Measurements from ENCODE around the gene KIRREL3.

KIRREL3 gene

GRCh38 chr11:126451211-126451802 lies 549.3 kb downstream of the KIRREL3 start:
- no peak overlapping the region for H3K27ac ChIP-seq
- TF ChIP-seq CTCF (conservative IDR thresholded peaks at IDR 0.05): no peak

DNA sequence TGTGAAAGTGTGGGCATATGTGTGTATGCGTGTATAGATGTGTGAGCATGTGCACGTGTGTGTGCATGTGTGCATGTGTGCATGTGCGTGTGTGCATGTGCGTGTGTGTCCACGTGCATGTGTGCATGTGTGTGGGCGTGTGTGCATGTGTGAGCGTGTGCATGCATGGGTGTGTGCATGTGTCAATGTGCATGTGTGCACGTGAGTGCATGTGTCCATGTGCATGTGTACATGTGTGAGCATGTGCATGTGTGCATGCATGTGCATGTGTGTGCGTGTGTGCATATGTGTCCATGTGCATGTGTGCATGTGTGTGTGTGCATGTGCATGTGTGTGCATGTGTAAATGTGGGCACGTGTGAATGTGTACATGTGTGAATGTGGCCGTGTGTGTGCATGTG lies 549.8 kb downstream of the KIRREL3 start:
- no peak for TF ChIP-seq CTCF (conservative IDR thresholded peaks at IDR 0.05)
- H3K27ac ChIP-seq: no peak overlapping the region

GRCh38 chr11:126450198-126450597 lies 550.4 kb downstream of the KIRREL3 start:
- no peak overlapping the region for H3K27ac ChIP-seq
- TF ChIP-seq CTCF (conservative IDR thresholded peaks at IDR 0.05): no peak

DNA sequence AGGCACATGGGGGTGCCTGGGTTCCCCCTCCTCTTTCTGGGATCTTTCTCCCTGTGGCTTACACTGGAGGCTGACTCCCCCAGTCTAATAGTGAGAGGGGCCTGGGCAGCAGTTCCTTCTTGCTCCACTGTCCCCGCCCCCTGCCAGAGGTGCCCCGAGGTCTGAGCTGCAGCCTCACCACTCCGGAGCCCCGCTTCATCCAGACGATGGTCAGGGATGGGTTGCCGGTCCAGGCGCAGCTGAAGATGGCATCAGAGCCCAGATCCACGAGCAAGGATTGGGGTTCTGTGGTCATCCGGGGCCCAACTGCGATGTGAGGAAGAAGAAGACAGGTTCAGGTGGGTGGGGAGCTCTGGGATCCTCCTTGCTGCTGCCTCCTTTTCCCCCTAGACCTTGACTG lies 554.0 kb downstream of the KIRREL3 start:
- no peak overlapping the region for H3K27ac ChIP-seq
- no peak for TF ChIP-seq CTCF (conservative IDR thresholded peaks at IDR 0.05)

DNA sequence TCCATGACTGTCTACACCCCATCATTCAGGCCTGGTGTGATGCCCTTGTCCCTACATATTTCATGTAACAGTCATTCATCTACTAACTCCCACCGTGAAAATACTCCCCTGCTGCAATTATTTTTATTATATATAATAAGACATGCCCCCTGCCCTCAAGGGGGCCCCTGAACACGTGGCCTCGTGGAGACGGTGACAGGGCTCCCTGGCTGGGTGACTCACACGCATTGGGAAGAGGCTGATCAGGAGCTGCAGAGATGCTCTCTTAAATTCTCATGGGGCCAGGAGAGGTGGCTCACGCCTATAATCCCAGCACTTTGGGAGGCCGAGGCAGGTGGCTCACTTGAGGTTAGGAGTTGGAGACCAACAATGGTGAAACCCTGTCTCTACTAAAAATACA lies 556.5 kb downstream of the KIRREL3 start:
- H3K27ac ChIP-seq: no peak overlapping the region
- no peak for TF ChIP-seq CTCF (conservative IDR thresholded peaks at IDR 0.05)

DNA sequence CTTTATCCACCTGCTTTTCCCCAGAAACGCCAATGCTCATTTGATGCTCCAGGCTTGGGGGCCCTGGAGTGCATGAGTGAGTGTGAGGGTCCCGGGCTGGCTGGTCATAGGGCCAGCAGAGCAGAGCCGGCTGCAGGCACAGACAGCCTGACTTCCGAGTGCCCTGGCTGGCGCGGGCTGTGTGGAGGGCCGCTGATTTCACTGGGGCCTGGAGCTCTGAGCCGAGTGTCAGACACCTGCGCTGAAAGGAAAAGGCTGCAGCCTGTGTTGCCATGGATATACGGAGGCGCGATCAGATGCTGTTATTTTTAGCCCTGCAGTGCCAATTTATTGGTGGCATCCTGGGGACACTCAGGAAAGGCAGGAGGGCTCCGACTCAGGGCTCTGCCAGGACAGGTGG lies 557.5 kb downstream of the KIRREL3 start:
- no peak overlapping the region for H3K27ac ChIP-seq
- no peak for TF ChIP-seq CTCF (conservative IDR thresholded peaks at IDR 0.05)

DNA sequence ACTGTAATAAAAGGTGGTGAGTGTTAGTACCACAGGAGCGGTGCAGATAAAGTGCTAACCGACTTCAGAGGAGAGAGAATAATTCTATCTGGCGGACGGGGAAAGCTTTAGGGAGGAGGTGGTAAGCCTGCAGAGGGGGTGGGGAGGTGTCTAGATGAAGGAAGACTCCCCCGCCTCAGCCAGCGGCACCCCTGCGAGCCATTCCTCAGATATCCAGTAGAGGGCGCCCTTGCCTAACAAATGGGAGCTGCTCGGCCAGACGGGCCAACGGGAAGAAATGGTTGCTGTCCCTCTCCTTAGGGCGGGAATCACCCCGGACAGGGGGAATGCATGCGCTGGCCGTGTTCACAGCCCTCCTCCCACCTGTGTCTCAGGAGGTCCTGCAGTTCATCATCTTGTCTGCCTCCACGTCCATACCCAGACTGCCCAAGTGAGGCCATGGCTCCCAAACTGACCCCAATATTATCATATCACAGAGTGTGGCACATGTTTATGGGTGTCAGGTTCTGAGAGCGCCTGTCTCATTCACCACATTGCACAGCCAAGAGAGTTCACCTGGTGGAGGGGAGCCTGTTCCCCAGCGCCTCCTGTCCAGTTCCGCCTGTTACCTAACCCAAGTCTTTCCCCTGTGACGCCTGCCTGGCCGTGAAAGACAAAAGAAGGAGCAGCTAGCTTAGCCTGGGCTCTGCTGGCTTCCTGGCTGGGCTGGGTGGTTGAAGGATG lies 559.6 kb downstream of the KIRREL3 start:
- peak; percentile 92 for TF ChIP-seq CTCF (conservative IDR thresholded peaks at IDR 0.05)
- H3K27ac ChIP-seq: peak overlapping the region; percentile 14; the same call in 1 of the 2 replicates
